Progenitor cell of endocrine pancreas (in vitro differentiated cells): Measurements from ENCODE around the gene ARID5B. TPM values are rescaled to one million over a fixed set of nuclear protein-coding genes. Genes with fewer than 3 reads are reported as not detected.
"Not testable (repeated sequence)": the region's sequence is repeated elsewhere in the genome, so short reads cannot be mapped to it uniquely, and the experiment has no call there.

Experiments
- DNase-seq: peaks from one replicate; pipeline ENCODE4 v3.0.0; 2021; ENCODE audit warnings: low spot score; ENCODE audit not compliant: unreplicated experiment
- H3K27ac Mint-ChIP-seq: 2 replicates; pipeline ENCODE4 v1.8.0; 2021; ENCODE audit warnings: mild to moderate bottlenecking, moderate library complexity, mixed read lengths
- H3K27me3 Mint-ChIP-seq: 2 replicates; pipeline ENCODE4 v1.8.0; 2021; ENCODE audit warnings: mixed read lengths
- H3K36me3 Mint-ChIP-seq: 2 replicates; pipeline ENCODE4 v1.8.0; 2022; ENCODE audit warnings: mixed read lengths; ENCODE audit not compliant: insufficient read depth
- H3K4me1 Mint-ChIP-seq: 2 replicates; pipeline ENCODE4 v1.8.0; 2021; ENCODE audit warnings: low read depth, mixed read lengths
- H3K4me3 Mint-ChIP-seq: 2 replicates; pipeline ENCODE4 v1.8.0; 2021; ENCODE audit warnings: low read depth, mild to moderate bottlenecking, moderate library complexity, mixed read lengths
- H3K9me3 Mint-ChIP-seq: 2 replicates; pipeline ENCODE4 v1.8.0; 2021; ENCODE audit warnings: low read depth, mixed read lengths
- CTCF ChIP-seq: fragments of 200-600 bp; sonication (generic); IDR thresholded peaks from one replicate; pipeline ENCODE4 v1.5.0; 2021; ENCODE audit warnings: antibody characterized with exemption, mild to moderate bottlenecking; ENCODE audit not compliant: unreplicated experiment
- total RNA-seq: library from RNA; stranded (reverse); gene quantifications from 2 replicates; pipeline ENCODE4 v1.2.1, GENCODE V29; 2021

ARID5B gene
- total RNA-seq, 1 donor from 2014 or later: 19.7 TPM

- TF ChIP-seq CTCF: no peak
- H3K4me3 Mint-ChIP-seq: no peak overlapping the region
- peaks cover 38% of the 10 kb centered on the region for H3K4me1 Mint-ChIP-seq
- H3K36me3 Mint-ChIP-seq: peaks cover 9% of the 10 kb centered on the region
- H3K9me3 Mint-ChIP-seq: no peaks in the 10 kb centered on the region
- no peak for DNase-seq
- peak overlapping the region; percentile 52 for H3K27ac Mint-ChIP-seq
- H3K27me3 Mint-ChIP-seq: no peaks in the 10 kb centered on the region
Observed at GRCh38 chr10:61975391-61975932, 74.0 kb downstream of the ARID5B start.

GRCh38 chr10:61976951-61977721, 75.6 kb downstream of the ARID5B start:
- H3K9me3 Mint-ChIP-seq, H3K4me3 Mint-ChIP-seq, H3K27ac Mint-ChIP-seq, DNase-seq, H3K27me3 Mint-ChIP-seq: not testable (repeated sequence)
- peaks cover 32% of the 10 kb centered on the region for H3K4me1 Mint-ChIP-seq
- H3K36me3 Mint-ChIP-seq: peaks cover 11% of the 10 kb centered on the region

DNA sequence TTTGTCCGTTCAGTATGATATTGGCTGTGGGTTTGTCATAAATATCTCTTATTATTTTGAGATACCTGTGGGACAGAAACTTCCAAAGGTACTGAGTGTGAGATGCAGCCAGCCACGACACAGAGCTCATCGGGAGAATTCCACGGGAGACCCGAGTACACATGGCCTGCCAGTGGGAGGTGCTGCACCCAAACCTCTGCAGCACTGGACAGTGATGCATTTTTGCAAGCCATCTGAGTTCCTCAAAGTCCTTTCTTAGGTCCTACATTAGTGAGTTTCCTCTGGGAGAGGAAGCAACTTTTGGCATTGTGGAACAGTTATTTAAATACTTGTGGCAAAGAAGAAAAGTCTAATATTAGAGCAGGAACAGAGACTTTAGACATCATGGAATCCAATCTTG, 77.5 kb downstream of the ARID5B start:
- no peak for DNase-seq
- peaks cover 11% of the 10 kb centered on the region for H3K36me3 Mint-ChIP-seq

DNA sequence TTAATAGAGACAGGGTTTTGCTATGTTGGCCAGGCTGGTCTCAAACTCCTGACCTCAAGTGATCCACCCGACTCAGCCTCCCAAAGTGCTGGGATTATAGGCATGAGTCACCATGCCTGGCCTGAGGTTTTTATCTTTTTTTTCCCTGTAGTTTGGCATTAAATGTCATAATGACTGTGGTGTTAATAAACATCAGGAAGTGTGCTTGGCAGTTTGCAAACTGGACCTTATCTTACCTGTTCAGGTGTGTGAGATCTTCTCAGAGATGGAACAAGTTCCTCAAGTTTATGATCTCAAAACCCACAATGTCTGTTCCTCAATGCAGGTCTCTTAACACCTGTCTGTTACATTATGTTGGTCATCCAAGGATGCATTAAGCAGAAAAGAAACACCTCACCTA, 80.0 kb downstream of the ARID5B start:
- TF ChIP-seq CTCF: no peak
- no peak overlapping the region for H3K4me3 Mint-ChIP-seq
- no peak for DNase-seq
- H3K4me1 Mint-ChIP-seq: peaks cover 3% of the 10 kb centered on the region
- H3K36me3 Mint-ChIP-seq: peaks cover 9% of the 10 kb centered on the region
- H3K9me3 Mint-ChIP-seq: no peaks in the 10 kb centered on the region
- no peak overlapping the region for H3K27ac Mint-ChIP-seq
- no peaks in the 10 kb centered on the region for H3K27me3 Mint-ChIP-seq

More for the DNA sequence above, 77.5 kb downstream of the ARID5B start:
- Mint-ChIP-seq H3K4me3 (no peak overlapping the region), H3K27ac (no peak overlapping the region), H3K9me3 (no peaks in the 10 kb centered on the region), H3K27me3 (no peaks in the 10 kb centered on the region), H3K4me1 (peaks cover 17% of the 10 kb centered on the region)
- no peak for TF ChIP-seq CTCF

DNA sequence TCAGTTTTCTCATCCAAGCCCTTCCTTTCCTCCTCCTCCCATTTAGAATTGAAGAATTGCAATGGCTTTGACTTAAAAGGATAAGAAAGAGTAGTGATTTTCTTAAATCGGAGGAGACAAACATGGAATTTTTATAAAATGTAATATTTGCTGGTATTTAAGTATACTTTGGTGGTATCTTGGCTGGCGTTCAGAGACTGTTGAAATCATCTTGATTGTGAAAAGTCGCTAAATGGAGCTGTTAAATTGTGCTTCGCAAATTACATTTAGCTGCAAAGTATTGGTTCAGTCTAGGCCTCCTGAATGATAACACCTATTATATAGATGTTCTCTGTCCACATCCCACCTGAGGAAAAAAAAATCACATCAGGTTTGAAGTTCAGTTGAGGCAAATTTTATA, 81.8 kb downstream of the ARID5B start:
- H3K4me1 Mint-ChIP-seq: peaks cover 3% of the 10 kb centered on the region
- H3K36me3 Mint-ChIP-seq: peaks cover 3% of the 10 kb centered on the region
- H3K9me3 Mint-ChIP-seq: no peaks in the 10 kb centered on the region
- no peak for TF ChIP-seq CTCF
- no peak overlapping the region for H3K4me3 Mint-ChIP-seq
- no peak for DNase-seq
- H3K27ac Mint-ChIP-seq: no peak overlapping the region
- no peaks in the 10 kb centered on the region for H3K27me3 Mint-ChIP-seq
